ENCODE data around the gene ECSIT.

The ECSIT gene

GRCh38 chr19:11505032-11505503 lies 23.9 kb downstream of the ECSIT start:
- POLR2A ChIA-PET (ENCODE audit: low non-redundant PET): no interaction called here
- no peak for TF ChIP-seq CTCF (conservative IDR thresholded peaks at IDR 0.05; ENCODE audit: low read depth)
- H3K27ac ChIP-seq: peak overlapping the region; percentile 93
- peak; percentile 97 for DNase-seq (ENCODE audit: low spot score)
- CTCF ChIA-PET: interaction anchor here (0.7 kb wide), 1 partner anchor 123 kb away, joined by 3 read pairs; no protein-coding TSS in a partner anchor

- CTCF ChIA-PET: interaction anchor here (0.7 kb wide), 1 partner anchor 123 kb away, joined by 3 read pairs; no protein-coding TSS in a partner anchor
- peak overlapping the region; percentile 93 for H3K27ac ChIP-seq
- TF ChIP-seq CTCF (conservative IDR thresholded peaks at IDR 0.05; ENCODE audit: low read depth): no peak
- DNase-seq (ENCODE audit: low spot score): no peak
- POLR2A ChIA-PET (ENCODE audit: low non-redundant PET): no interaction called here
Measured at GRCh38 chr19:11504502-11505031, 24.4 kb downstream of the ECSIT start.

GRCh38 chr19:11499890-11500420 lies 29.0 kb downstream of the ECSIT start:
- no peak for DNase-seq (ENCODE audit: low spot score)
- no peak for TF ChIP-seq CTCF (conservative IDR thresholded peaks at IDR 0.05; ENCODE audit: low read depth)
- CTCF ChIA-PET: no interaction called here
- POLR2A ChIA-PET (ENCODE audit: low non-redundant PET): no interaction called here
- peak overlapping the region; percentile 25 for H3K27ac ChIP-seq

GRCh38 chr19:11499220-11499726 lies 29.7 kb downstream of the ECSIT start:
- TF ChIP-seq CTCF (conservative IDR thresholded peaks at IDR 0.05; ENCODE audit: low read depth): no peak
- H3K27ac ChIP-seq: 0 out of 2 replicates have a peak overlapping the region, but pooled peaks have one; percentile 4
- ChIA-PET POLR2A (ENCODE audit: low non-redundant PET) (no interaction called here), CTCF (interaction anchor here (0.6 kb wide), 1 partner anchor 403 kb away, joined by 4 read pairs; no protein-coding TSS in a partner anchor)
- DNase-seq (ENCODE audit: low spot score): no peak

GRCh38 chr19:11496391-11497163 lies 32.4 kb downstream of the ECSIT start:
- TF ChIP-seq CTCF (conservative IDR thresholded peaks at IDR 0.05; ENCODE audit: low read depth): peak; percentile 68
- ChIA-PET CTCF (interaction anchor here (1.0 kb wide), 1 partner anchor 14 kb away, joined by 4 read pairs; no protein-coding TSS in a partner anchor), POLR2A (ENCODE audit: low non-redundant PET) (no interaction called here)
- DNase-seq (ENCODE audit: low spot score): peak; percentile 65
- peak overlapping the region; percentile 30 for H3K27ac ChIP-seq

GRCh38 chr19:11495885-11496284 lies 33.0 kb downstream of the ECSIT start:
- H3K27ac ChIP-seq: peak overlapping the region; percentile 23
- POLR2A ChIA-PET (ENCODE audit: low non-redundant PET): no interaction called here
- TF ChIP-seq CTCF (conservative IDR thresholded peaks at IDR 0.05; ENCODE audit: low read depth): no peak
- CTCF ChIA-PET: interaction anchor here (1.0 kb wide), 1 partner anchor 13 kb away, joined by 4 read pairs; no protein-coding TSS in a partner anchor
- DNase-seq (ENCODE audit: low spot score): no peak

All from RWPE1 (cell line).